Heart left ventricle (tissue), 16 donors: Measurements from ENCODE around the gene G6PC2. TPM values are rescaled to one million over a fixed set of nuclear protein-coding genes. Genes with fewer than 3 reads are reported as not detected.

ENCODE experiments used
- ATAC-seq, 4 donors: fragments of 200-7000 bp; cut with Tn5 transposase; one replicate each; pipeline ENCODE4 v1.9.1; 2020 to 2022; ENCODE audit warnings: moderate library complexity in 4 of 4, mild to moderate bottlenecking in 3 of 4, moderate number of reproducible peaks in 1 of 4
- DNase-seq, 5 donors: peaks; one replicate each; pipeline ENCODE4 v3.0.0-alpha.2; 2020
- H3K27ac ChIP-seq, 12 donors: fragments of 200-600 bp; sonication (generic) in 4 of 12; one replicate each; pipeline versions ENCODE4 v1.5.0 to v1.8.0; 2016 to 2022; ENCODE audit warnings: mild to moderate bottlenecking in 2 of 12
- H3K27me3 ChIP-seq, 9 donors: fragments of 200-600 bp; sonication (generic) in 2 of 9; one replicate each; pipeline versions ENCODE4 v1.5.1 to v1.8.0; 2016 to 2022; ENCODE audit warnings: mild to moderate bottlenecking in 3 of 9
- H3K36me3 ChIP-seq, 9 donors: fragments of 200-600 bp; sonication (generic) in 2 of 9; one replicate each; pipeline versions ENCODE4 v1.5.0 to v1.8.0; 2018 to 2022; ENCODE audit warnings: mild to moderate bottlenecking in 2 of 9
- H3K4me1 ChIP-seq, 12 donors: fragments of 200-600 bp; sonication (generic) in 4 of 12; one replicate each; pipeline versions ENCODE4 v1.5.0 to v1.8.0; 2016 to 2022; ENCODE audit warnings: mild to moderate bottlenecking in 3 of 12
- H3K4me3 ChIP-seq, 12 donors: fragments of 200-600 bp; sonication (generic) in 4 of 12; one replicate each; pipeline versions ENCODE4 v1.5.0 to v1.8.0; 2017 to 2022; ENCODE audit warnings: mild to moderate bottlenecking in 9 of 12, moderate library complexity in 4 of 12
- H3K9me3 ChIP-seq, 12 donors: fragments of 200-600 bp; sonication (generic) in 4 of 12; one replicate each; pipeline versions ENCODE4 v1.5.0 to v1.8.0; 2016 to 2022; ENCODE audit warnings: mild to moderate bottlenecking in 1 of 12
- CTCF ChIP-seq, 12 donors: fragments of 200-600 bp; sonication (generic) in 4 of 12; IDR thresholded peaks; one replicate each; pipeline versions ENCODE4 v1.5.0 to v1.8.0; 2018 to 2022; ENCODE audit warnings: antibody characterized with exemption in 12 of 12, mild to moderate bottlenecking in 5 of 12
- POLR2A ChIP-seq, 2 donors: fragments of 450-650 bp; IDR thresholded peaks; one replicate each; pipeline ENCODE4 v1.6.1; 2017; ENCODE audit warnings: antibody characterized with exemption in 2 of 2, mild to moderate bottlenecking in 2 of 2, moderate library complexity in 2 of 2
- WGBS, 4 donors: extraction: QIAGEN DNeasy Blood & Tissue Kit in 2 of 4; methylation state at CpG; one replicate each; pipeline versions ENCODE4 v1.1.5 to v1.1.7; 2013 to 2018; 5-methylcytosine and 5-hydroxymethylcytosine counted together
- intact Hi-C, 10 donors: fragments of 100-400 bp; cut with DNase I; formaldehyde crosslinking; loops; one replicate each; pipeline versions ENCODE4 v1.11.1 to v1.14.2; 2022
- polyA plus RNA-seq, 2 donors: library from polyadenylated mRNA; stranded (reverse); fragments of 200-250 nt; gene quantifications; one replicate each; pipeline ENCODE4 v1.2.3, GENCODE V29; 2013
- total RNA-seq, 9 donors: library from RNA; depleted of rRNA in 2 of 9; stranded (reverse); fragments of >200 nt in 2 of 9; fragmentation: NEBNext Ultra II Directional in 3 of 9; extraction: Animal tissue kit (Norgen Biotek cat#: 25700) in 3 of 9; gene quantifications; one replicate each; pipeline versions ENCODE4 v1.1.0 to v1.2.4, GENCODE V29; 2016 to 2023
- donor health status: ischemic (EF 13 %, LVEDD 7.1; RV severe dilation, severe dysfunction).
- donor health status: healthy with polysubstance abuse.
- donor health status: DM: no; HTN: yes; CAD: no.
- donor health status: DM: no; HTN: no; CAD: no.
- donor health status: ischemic (EF 25% LVEDD 6.9; RV normal size, moderate dysfunction).
- donor health status: ischemic (EF 25% LVEDD 5.7; RV mildly dilated, moderate dysfunction).
- donor health status: healthy.
- donor health status: DM: yes; HTN: yes; CAD: no.
- donor health status: ischemic (EF 35%, LVEDD 5.7; RV mildly dilated, moderate dysfunction).
- donor health status: nonischemic (EF 11% LVEDD 7.7; RV severe dilation, severe dysfunction).
- donor health status: DM: yes; HTN: yes; CAD: no.
- donor health status: PGD.
- donor health status: ischemic (EF 29% LVEDD 5.4; RV normal size, mild dysfunction).
- donor health status: nonischemic (EF 23%, LVEDD 6.1; RV moderate dilation, normal function).

Gene G6PC2
- total and polyA plus RNA-seq, 11 donors: 0.12 to 0.21 TPM; not detected in 9

GRCh38 chr2:168890006-168890782 lies 10.9 kb upstream of the G6PC2 start, which contains the start of gene SPC25:
Gene SPC25, minus strand, starts transcription at chr2:168890430. Its CDS starts 911 bp downstream, at chr2:168889519.
- TF ChIP-seq CTCF (IDR thresholded peaks at IDR 0.05) (no peak), POLR2A (IDR thresholded peaks at IDR 0.05) (no peak)
- Histone ChIP-seq H3K9me3 (no peaks in the 10 kb centered on the region), H3K27ac (no peak within 1 kb of the TSS), H3K4me3 (peak within 1 kb of the TSS in 11 of 12 donors; percentile 16 to 69 (median 53)), H3K36me3 (no peaks in the 10 kb centered on the region), H3K4me1 (peaks cover 0 to 10% (median 6%) of the 10 kb centered on the region in 12 donors), H3K27me3 (no peaks in the 10 kb centered on the region)
- DNase-seq (peak; percentile 87 to 92 (median 88)), ATAC-seq (peak; percentile 95 to 99 (median 99))
- 0 to 2% (median 1%) methylated on average over 38 of the region's 38 CpGs for WGBS, 4 donors
- intact Hi-C loops: no loop called here

- Histone ChIP-seq H3K27ac (no peak overlapping the region), H3K4me1 (peaks cover 0 to 10% (median 6%) of the 10 kb centered on the region in 12 donors), H3K4me3 (no peak overlapping the region), H3K9me3 (no peaks in the 10 kb centered on the region), H3K36me3 (no peaks in the 10 kb centered on the region), H3K27me3 (no peaks in the 10 kb centered on the region)
- ATAC-seq: no peak
- no peak for DNase-seq
- intact Hi-C loops: no loop called here
- 64 to 89% (median 81%) methylated on average over 3 of the region's 3 CpGs for whole genome bisulfite sequencing, 4 donors
- TF ChIP-seq CTCF (IDR thresholded peaks at IDR 0.05) (no peak), POLR2A (IDR thresholded peaks at IDR 0.05) (no peak)
Observed at GRCh38 chr2:168892327-168892726, 8.8 kb upstream of the G6PC2 start.

GRCh38 chr2:168894101-168894500 lies 7.0 kb upstream of the G6PC2 start:
- no peak for TF ChIP-seq POLR2A (IDR thresholded peaks at IDR 0.05)
- TF ChIP-seq CTCF (IDR thresholded peaks at IDR 0.05): no peak
- intact Hi-C loops: no loop called here
- WGBS, 4 donors: 87 to 100% (median 92%) methylated on average over 1 of the region's 1 CpG
- ATAC-seq: no peak
- H3K4me1 ChIP-seq: peaks cover 0 to 10% (median 6%) of the 10 kb centered on the region in 12 donors
- no peak for DNase-seq
- H3K9me3 ChIP-seq: no peaks in the 10 kb centered on the region
- no peaks in the 10 kb centered on the region for H3K36me3 ChIP-seq
- H3K4me3 ChIP-seq: no peak overlapping the region
- H3K27ac ChIP-seq: no peak overlapping the region
- no peaks in the 10 kb centered on the region for H3K27me3 ChIP-seq

- Histone ChIP-seq H3K4me1 (peaks cover 0 to 9% (median 5%) of the 10 kb centered on the region in 12 donors), H3K4me3 (no peak overlapping the region), H3K27ac (no peak overlapping the region), H3K27me3 (no peaks in the 10 kb centered on the region), H3K9me3 (no peaks in the 10 kb centered on the region), H3K36me3 (no peaks in the 10 kb centered on the region)
- DNase-seq (no peak), ATAC-seq (no peak)
- TF ChIP-seq CTCF (IDR thresholded peaks at IDR 0.05): no peak
- no peak for TF ChIP-seq POLR2A (IDR thresholded peaks at IDR 0.05)
- intact Hi-C loops: no loop called here
Observed at GRCh38 chr2:168894720-168895119, 6.4 kb upstream of the G6PC2 start.
